ENCODE data around the gene ZPBP2.

GRCh38 chr17:39922006-39922405, 54.0 kb downstream of the ZPBP2 start:
- no peak for TF ChIP-seq EZH2 (IDR thresholded peaks at IDR 0.05; ENCODE audit: borderline replicate concordance, insufficient read depth, low read length, poor library complexity, severe bottlenecking)
- no peak for TF ChIP-seq TAF1 (IDR thresholded peaks at IDR 0.05; ENCODE audit: low read depth)
- no peak for TF ChIP-seq MXI1 (conservative IDR thresholded peaks at IDR 0.05; ENCODE audit: poor library complexity, severe bottlenecking)

Data from neural cell (in vitro differentiated cells).